Measurements from ENCODE around the gene UNC45B.

UNC45B gene

DNA sequence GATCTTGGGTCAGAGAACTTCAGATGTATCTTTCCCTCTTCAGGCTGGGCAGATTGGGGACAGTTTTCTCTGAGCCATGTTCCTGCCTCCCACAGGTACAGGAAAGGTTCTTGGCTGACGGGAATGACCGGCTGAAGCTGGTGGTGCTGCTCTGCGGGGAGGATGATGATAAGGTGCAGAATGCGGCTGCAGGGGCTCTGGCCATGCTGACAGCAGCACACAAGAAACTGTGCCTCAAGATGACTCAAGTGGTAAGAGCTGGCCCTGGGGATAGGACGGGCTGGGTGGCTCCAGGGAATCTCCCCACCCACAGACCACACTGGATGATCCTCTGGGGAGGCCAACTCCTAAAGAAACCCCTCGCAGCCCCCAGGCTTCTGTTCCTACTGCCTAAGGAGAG lies 35.7 kb downstream of the UNC45B start:
- peaks cover 5% of the 10 kb centered on the region for H3K9me3 ChIP-seq (ENCODE audit: severe bottlenecking)
- no peak overlapping the region for H3K4me3 ChIP-seq (ENCODE audit: low read depth, low read length)
- no peaks in the 10 kb centered on the region for H3K36me3 ChIP-seq
- no peak for DNase-seq
- no peak for TF ChIP-seq CTCF (IDR thresholded peaks at IDR 0.05; ENCODE audit: low read depth, low read length)
- no peak overlapping the region for H3K27ac ChIP-seq
- H3K27me3 ChIP-seq (ENCODE audit: insufficient read depth, low read depth, severe bottlenecking): peaks cover 66% of the 10 kb centered on the region

DNA sequence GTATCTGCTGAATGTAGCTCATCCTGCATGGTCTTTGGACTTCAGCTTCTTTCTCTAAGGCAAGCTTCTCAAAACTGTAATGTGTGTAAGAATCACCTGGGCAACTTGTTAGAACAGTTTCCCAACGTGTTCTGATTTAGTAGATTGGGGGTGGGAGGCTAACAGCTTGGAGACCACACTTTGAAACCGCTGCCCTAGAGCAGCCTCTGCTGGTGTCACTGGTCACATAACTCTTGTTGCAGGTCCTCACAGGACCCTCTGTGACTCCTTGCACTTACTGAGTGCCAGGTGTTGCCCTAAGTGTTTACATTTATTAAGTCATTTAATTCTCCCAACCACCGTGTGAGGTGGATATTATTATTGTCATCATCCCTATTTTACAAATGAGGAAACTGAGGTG lies 36.7 kb downstream of the UNC45B start:
- H3K9me3 ChIP-seq (ENCODE audit: severe bottlenecking): peaks cover 1% of the 10 kb centered on the region
- peaks cover 72% of the 10 kb centered on the region for H3K27me3 ChIP-seq (ENCODE audit: insufficient read depth, low read depth, severe bottlenecking)
- TF ChIP-seq CTCF (IDR thresholded peaks at IDR 0.05; ENCODE audit: low read depth, low read length): 0 out of 2 replicates have a peak, but pooled peaks have one; percentile 10
- no peaks in the 10 kb centered on the region for H3K36me3 ChIP-seq
- no peak for DNase-seq
- no peak overlapping the region for H3K4me3 ChIP-seq (ENCODE audit: low read depth, low read length)
- no peak overlapping the region for H3K27ac ChIP-seq

DNA sequence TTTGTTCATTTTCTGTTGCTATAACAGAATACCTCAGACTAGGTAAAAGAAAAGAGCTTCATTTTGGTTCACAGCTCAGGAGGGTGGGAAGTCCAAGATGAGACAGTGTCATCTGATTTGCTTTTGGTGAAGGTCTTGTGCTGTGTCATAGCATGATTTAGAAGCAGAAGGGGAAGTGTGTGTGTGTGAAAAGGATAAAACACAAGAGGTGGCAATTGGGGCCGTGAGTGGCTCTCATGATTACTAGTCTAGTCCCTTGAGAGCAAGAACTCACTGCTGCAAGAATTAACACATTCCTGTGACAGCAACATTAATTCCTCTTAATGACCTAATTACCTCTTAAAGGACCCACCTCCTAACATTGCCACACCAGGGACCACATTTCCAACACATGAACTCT lies 38.2 kb downstream of the UNC45B start:
- DNase-seq: no peak
- TF ChIP-seq CTCF (IDR thresholded peaks at IDR 0.05; ENCODE audit: low read depth, low read length): no peak

GRCh38 chr17:35187481-35187880 lies 39.9 kb downstream of the UNC45B start:
- H3K27me3 ChIP-seq (ENCODE audit: insufficient read depth, low read depth, severe bottlenecking): peaks cover 69% of the 10 kb centered on the region
- TF ChIP-seq CTCF (IDR thresholded peaks at IDR 0.05; ENCODE audit: low read depth, low read length): no peak
- no peaks in the 10 kb centered on the region for H3K9me3 ChIP-seq (ENCODE audit: severe bottlenecking)
- no peak for DNase-seq
- H3K36me3 ChIP-seq: no peaks in the 10 kb centered on the region
- no peak overlapping the region for H3K4me3 ChIP-seq (ENCODE audit: low read depth, low read length)
- no peak overlapping the region for H3K27ac ChIP-seq

More for the DNA sequence above, 38.2 kb downstream of the UNC45B start:
- Histone ChIP-seq H3K27ac (no peak overlapping the region), H3K27me3 (ENCODE audit: insufficient read depth, low read depth, severe bottlenecking) (peaks cover 73% of the 10 kb centered on the region), H3K9me3 (ENCODE audit: severe bottlenecking) (no peaks in the 10 kb centered on the region), H3K36me3 (no peaks in the 10 kb centered on the region), H3K4me3 (ENCODE audit: low read depth, low read length) (no peak overlapping the region)

GRCh38 chr17:35188111-35188510 lies 40.5 kb downstream of the UNC45B start:
- no peaks in the 10 kb centered on the region for H3K36me3 ChIP-seq
- no peak overlapping the region for H3K27ac ChIP-seq
- no peak for TF ChIP-seq CTCF (IDR thresholded peaks at IDR 0.05; ENCODE audit: low read depth, low read length)
- H3K9me3 ChIP-seq (ENCODE audit: severe bottlenecking): no peaks in the 10 kb centered on the region
- no peak overlapping the region for H3K4me3 ChIP-seq (ENCODE audit: low read depth, low read length)
- H3K27me3 ChIP-seq (ENCODE audit: insufficient read depth, low read depth, severe bottlenecking): peaks cover 63% of the 10 kb centered on the region
- no peak for DNase-seq

GRCh38 chr17:35189291-35189690 lies 41.7 kb downstream of the UNC45B start:
- DNase-seq: no peak
- Histone ChIP-seq H3K4me3 (ENCODE audit: low read depth, low read length) (no peak overlapping the region), H3K27me3 (ENCODE audit: insufficient read depth, low read depth, severe bottlenecking) (peaks cover 51% of the 10 kb centered on the region), H3K36me3 (no peaks in the 10 kb centered on the region), H3K9me3 (ENCODE audit: severe bottlenecking) (no peaks in the 10 kb centered on the region), H3K27ac (no peak overlapping the region)
- TF ChIP-seq CTCF (IDR thresholded peaks at IDR 0.05; ENCODE audit: low read depth, low read length): no peak
